BLaER1 (cell line): ENCODE measurements around the gene SLC47A1.
"Not testable (repeated sequence)": the region's sequence is repeated elsewhere in the genome, so short reads cannot be mapped to it uniquely, and the experiment has no call there.

Source experiments
- H3K27ac ChIP-seq: shearing (Covaris generic); formaldehyde crosslinking; 2 replicates; pipeline ENCODE4 v1.8.1; 2022
- H3K27me3 ChIP-seq: shearing (Covaris generic); formaldehyde crosslinking; 2 replicates; pipeline ENCODE4 v1.8.1; 2022
- H3K36me3 ChIP-seq: shearing (Covaris generic); formaldehyde crosslinking; 2 replicates; pipeline ENCODE4 v1.8.1; 2022
- H3K4me1 ChIP-seq: shearing (Covaris generic); formaldehyde crosslinking; 2 replicates; pipeline ENCODE4 v1.8.1; 2022
- H3K4me2 ChIP-seq: shearing (Covaris generic); formaldehyde crosslinking; 2 replicates; pipeline ENCODE4 v1.8.1; 2022
- H3K4me3 ChIP-seq: shearing (Covaris generic); formaldehyde crosslinking; 2 replicates; pipeline ENCODE4 v1.8.1; 2022
- H3K9ac ChIP-seq: shearing (Covaris generic); formaldehyde crosslinking; 2 replicates; pipeline ENCODE4 v1.8.1; 2022
- H3K9me3 ChIP-seq: shearing (Covaris generic); formaldehyde crosslinking; 2 replicates; pipeline ENCODE4 v1.8.1; 2022
- H4K20me1 ChIP-seq: shearing (Covaris generic); formaldehyde crosslinking; 2 replicates; pipeline ENCODE4 v1.8.1; 2022
- Cebpa-rat ChIP-seq: shearing (Covaris generic); IDR thresholded peaks from 2 replicates; pipeline ENCODE4 v1.8.1; 2022

Gene SLC47A1

GRCh38 chr17:19520641-19521040 is 13.0 kb upstream of the SLC47A1 start:
- no peak for TF ChIP-seq Cebpa-rat

GRCh38 chr17:19523690-19524089 is 10.0 kb upstream of the SLC47A1 start:
- no peaks in the 10 kb centered on the region for H3K9me3 ChIP-seq
- H3K4me1 ChIP-seq, result peaks cover 13% of the 10 kb centered on the region

More at GRCh38 chr17:19520641-19521040, 13.0 kb upstream of the SLC47A1 start:
- H3K9ac ChIP-seq, result no peak overlapping the region
- H3K4me1 ChIP-seq, result peaks cover 13% of the 10 kb centered on the region
- no peak overlapping the region for H3K27ac ChIP-seq
- H3K27me3 ChIP-seq, result no peaks in the 10 kb centered on the region
- H4K20me1 ChIP-seq, result no peaks in the 10 kb centered on the region
- no peak overlapping the region for H3K4me3 ChIP-seq
- H3K4me2 ChIP-seq, result peak overlapping the region; percentile 44
- no peaks in the 10 kb centered on the region for H3K9me3 ChIP-seq
- H3K36me3 ChIP-seq, result no peaks in the 10 kb centered on the region

GRCh38 chr17:19526950-19527349 is 6.7 kb upstream of the SLC47A1 start:
- not testable (repeated sequence) for H3K9me3 ChIP-seq, H3K4me2 ChIP-seq, H3K36me3 ChIP-seq, H3K4me1 ChIP-seq, H3K27ac ChIP-seq, H3K9ac ChIP-seq, H3K4me3 ChIP-seq, H4K20me1 ChIP-seq
- peaks cover 10% of the 10 kb centered on the region for H3K27me3 ChIP-seq

More at GRCh38 chr17:19523690-19524089, 10.0 kb upstream of the SLC47A1 start:
- Histone ChIP-seq H3K4me3 (no peak overlapping the region), H3K4me2 (no peak overlapping the region), H3K27ac (no peak overlapping the region), H3K36me3 (no peaks in the 10 kb centered on the region), H3K9ac (no peak overlapping the region), H3K27me3 (no peaks in the 10 kb centered on the region), H4K20me1 (no peaks in the 10 kb centered on the region)
- TF ChIP-seq Cebpa-rat, result no peak

GRCh38 chr17:19531780-19532501 is 1.7 kb upstream of the SLC47A1 start:
- Histone ChIP-seq H3K4me2 (no peak overlapping the region), H3K27ac (no peak overlapping the region), H3K4me1 (peaks cover 26% of the 10 kb centered on the region), H3K4me3 (no peak overlapping the region), H4K20me1 (peaks cover 31% of the 10 kb centered on the region; the same call in 1 of the 2 replicates), H3K9ac (no peak overlapping the region), H3K36me3 (no peaks in the 10 kb centered on the region), H3K9me3 (no peaks in the 10 kb centered on the region), H3K27me3 (peaks cover 60% of the 10 kb centered on the region)
- no peak for TF ChIP-seq Cebpa-rat

- Histone ChIP-seq H3K9me3 (no peaks in the 10 kb centered on the region), H3K9ac (no peak overlapping the region), H3K27ac (no peak overlapping the region), H3K4me3 (peak overlapping the region; percentile 62; the same call in 1 of the 2 replicates), H3K4me1 (peaks cover 27% of the 10 kb centered on the region), H3K36me3 (no peaks in the 10 kb centered on the region), H4K20me1 (peaks cover 31% of the 10 kb centered on the region; the same call in 1 of the 2 replicates), H3K4me2 (peak overlapping the region; percentile 83), H3K27me3 (peaks cover 60% of the 10 kb centered on the region)
- TF ChIP-seq Cebpa-rat, result no peak
These were observed 477 bp upstream of the SLC47A1 start for GRCh38 chr17:19533036-19533717.

- Histone ChIP-seq H3K9me3 (no peaks in the 10 kb centered on the region), H4K20me1 (peaks cover 31% of the 10 kb centered on the region; the same call in 1 of the 2 replicates), H3K27me3 (peaks cover 60% of the 10 kb centered on the region), H3K4me2 (peak overlapping the region; percentile 83), H3K36me3 (no peaks in the 10 kb centered on the region), H3K9ac (no peak overlapping the region), H3K4me3 (peak overlapping the region; percentile 62), H3K27ac (no peak overlapping the region), H3K4me1 (peaks cover 38% of the 10 kb centered on the region)
- no peak for TF ChIP-seq Cebpa-rat
These were observed 1.0 kb downstream of the SLC47A1 start for GRCh38 chr17:19534562-19535149.

GRCh38 chr17:19537111-19537510 is 3.5 kb downstream of the SLC47A1 start:
- Histone ChIP-seq H3K9ac (no peak overlapping the region), H3K4me3 (no peak overlapping the region), H4K20me1 (peaks cover 28% of the 10 kb centered on the region; the same call in 1 of the 2 replicates), H3K9me3 (no peaks in the 10 kb centered on the region), H3K36me3 (no peaks in the 10 kb centered on the region), H3K4me2 (no peak overlapping the region), H3K27me3 (peaks cover 49% of the 10 kb centered on the region), H3K27ac (no peak overlapping the region), H3K4me1 (peaks cover 38% of the 10 kb centered on the region)
- TF ChIP-seq Cebpa-rat, result no peak

GRCh38 chr17:19538095-19539039 is 4.7 kb downstream of the SLC47A1 start:
- TF ChIP-seq Cebpa-rat, result peak; percentile 54; the same call in 1 of the 2 replicates
- Histone ChIP-seq H3K9ac (no peak overlapping the region), H3K4me3 (no peak overlapping the region), H3K9me3 (no peaks in the 10 kb centered on the region), H4K20me1 (peaks cover 18% of the 10 kb centered on the region; the same call in 1 of the 2 replicates), H3K36me3 (no peaks in the 10 kb centered on the region), H3K27me3 (peaks cover 36% of the 10 kb centered on the region), H3K4me1 (peaks cover 36% of the 10 kb centered on the region), H3K27ac (no peak overlapping the region), H3K4me2 (peak overlapping the region; percentile 45)

- Histone ChIP-seq H3K4me2 (peak overlapping the region; percentile 45), H3K36me3 (no peaks in the 10 kb centered on the region), H3K9ac (no peak overlapping the region), H3K27me3 (peaks cover 30% of the 10 kb centered on the region), H3K9me3 (no peaks in the 10 kb centered on the region), H3K4me1 (peaks cover 29% of the 10 kb centered on the region), H4K20me1 (peaks cover 11% of the 10 kb centered on the region; the same call in 1 of the 2 replicates), H3K4me3 (no peak overlapping the region), H3K27ac (no peak overlapping the region)
- no peak for TF ChIP-seq Cebpa-rat
These were observed 5.4 kb downstream of the SLC47A1 start for GRCh38 chr17:19539040-19539399.
